NCI-H2107 treated with DMSO at 0.1 percent for 48 hours (cell line): ENCODE results near the gene SV2A.

Source experiments
- DNase-seq: peaks from one replicate; lab custom pipeline; 2025; ENCODE audit not compliant: unreplicated experiment; lab: John Stamatoyannopoulos, UW

The SV2A gene

GRCh38 chr1:149931212-149931790, 13.7 kb upstream of the SV2A start:
- no peak for DNase-seq

GRCh38 chr1:149929856-149930255, 12.2 kb upstream of the SV2A start:
- no peak for DNase-seq

GRCh38 chr1:149928401-149928724, 10.7 kb upstream of the SV2A start:
- no peak for DNase-seq

GRCh38 chr1:149927563-149928400, 10.1 kb upstream of the SV2A start, which contains the start of gene SF3B4:
Gene SF3B4 (minus strand): TSS chr1:149927803. CDS start chr1:149927759, 44 bp downstream.
- DNase-seq = peak; percentile 96

GRCh38 chr1:149927056-149927562, 9.5 kb upstream of the SV2A start:
- DNase-seq = no peak

GRCh38 chr1:149926296-149926695, 8.7 kb upstream of the SV2A start:
- DNase-seq = no peak

GRCh38 chr1:149925751-149926150, 8.1 kb upstream of the SV2A start:
- DNase-seq = no peak

GRCh38 chr1:149925345-149925744, 7.7 kb upstream of the SV2A start:
- no peak for DNase-seq

GRCh38 chr1:149923626-149924025, 6.0 kb upstream of the SV2A start:
- no peak for DNase-seq

- no peak for DNase-seq
These were observed 769 bp downstream of the SV2A start for GRCh38 chr1:149916898-149917252.

GRCh38 chr1:149916193-149916897, 1.3 kb downstream of the SV2A start:
- DNase-seq = no peak

GRCh38 chr1:149915429-149916192, 2.0 kb downstream of the SV2A start:
- DNase-seq = no peak

- no peak for DNase-seq
These were observed 3.1 kb downstream of the SV2A start for GRCh38 chr1:149914545-149914944.

GRCh38 chr1:149906570-149907075, 11.0 kb downstream of the SV2A start:
- DNase-seq = no peak

GRCh38 chr1:149903836-149904491, 13.7 kb downstream of the SV2A start:
- DNase-seq = no peak

GRCh38 chr1:149899460-149900284, 18.0 kb downstream of the SV2A start, which contains the start of gene BOLA1:
Gene BOLA1 (plus strand): TSS chr1:149899568. CDS start chr1:149900060, 492 bp downstream.
- peak; percentile 89 for DNase-seq

- DNase-seq = no peak
These were observed 21.1 kb downstream of the SV2A start for GRCh38 chr1:149896575-149896974.

GRCh38 chr1:149888999-149889289, 28.7 kb downstream of the SV2A start:
- no peak for DNase-seq

- peak; percentile 94 for DNase-seq
These were observed 29.2 kb downstream of the SV2A start for GRCh38 chr1:149888247-149888998.
